NT2/D1 (cell line): ENCODE results near the gene EHBP1L1.

ENCODE experiments used
- DNase-seq: peaks from one replicate; pipeline ENCODE4 v3.0.0-alpha.2; 2011; ENCODE audit warnings: low read depth, low spot score
- H3K27me3 ChIP-seq: 2 replicates; pipeline ENCODE4 v1.6.0; 2011; ENCODE audit warnings: mild to moderate bottlenecking; ENCODE audit not compliant: insufficient read length, insufficient read depth
- H3K36me3 ChIP-seq: 2 replicates; pipeline ENCODE4 v1.6.1; 2011; ENCODE audit warnings: mild to moderate bottlenecking, low read length, mixed read lengths; ENCODE audit not compliant: insufficient read depth, insufficient read length
- H3K4me1 ChIP-seq: 2 replicates; pipeline ENCODE4 v1.5.1; 2011; ENCODE audit not compliant: insufficient read depth, insufficient read length
- H3K4me3 ChIP-seq: 2 replicates; pipeline ENCODE4 v1.5.1; 2011; ENCODE audit warnings: low read depth; ENCODE audit not compliant: insufficient read length
- H3K9ac ChIP-seq: 2 replicates; pipeline ENCODE4 v1.6.0; 2011; ENCODE audit warnings: low read depth; ENCODE audit not compliant: insufficient read length
- H3K9me3 ChIP-seq: 2 replicates; pipeline ENCODE4 v1.5.1; 2011; ENCODE audit warnings: mild to moderate bottlenecking, low read length; ENCODE audit not compliant: insufficient read depth
- SUZ12 ChIP-seq: IDR thresholded peaks from 2 replicates; pipeline ENCODE4 v1.6.1; 2011; ENCODE audit not compliant: insufficient read length, insufficient read depth; ENCODE audit errors: extremely low read depth
- YY1 ChIP-seq: IDR thresholded peaks from 2 replicates; pipeline ENCODE4 v1.6.1; 2011; ENCODE audit not compliant: insufficient read length, insufficient read depth
- ZNF274 ChIP-seq: IDR thresholded peaks from 2 replicates; pipeline ENCODE4 v1.6.1; 2011; ENCODE audit warnings: mild to moderate bottlenecking, low read depth, low read length

Gene EHBP1L1

GRCh38 chr11:65536412-65537295, 39.2 kb upstream of the EHBP1L1 start:
- Histone ChIP-seq H3K36me3 (peaks cover 72% of the 10 kb centered on the region), H3K9ac (no peak overlapping the region), H3K9me3 (no peaks in the 10 kb centered on the region), H3K4me1 (peaks cover 7% of the 10 kb centered on the region), H3K27me3 (no peaks in the 10 kb centered on the region), H3K4me3 (no peak overlapping the region)
- no peak for DNase-seq
- TF ChIP-seq SUZ12 = no peak
- no peak for TF ChIP-seq ZNF274
- no peak for TF ChIP-seq YY1

- no peaks in the 10 kb centered on the region for H3K27me3 ChIP-seq
- H3K9ac ChIP-seq = no peak overlapping the region
- DNase-seq = no peak
- TF ChIP-seq YY1 (no peak), SUZ12 (no peak), ZNF274 (no peak)
- no peak overlapping the region for H3K4me3 ChIP-seq
- H3K9me3 ChIP-seq = no peaks in the 10 kb centered on the region
- H3K4me1 ChIP-seq = peaks cover 7% of the 10 kb centered on the region
- H3K36me3 ChIP-seq = peaks cover 68% of the 10 kb centered on the region
These were observed 38.6 kb upstream of the EHBP1L1 start for GRCh38 chr11:65537296-65537597.

GRCh38 chr11:65537620-65538231, 38.1 kb upstream of the EHBP1L1 start:
- H3K4me3 ChIP-seq = no peak overlapping the region
- no peaks in the 10 kb centered on the region for H3K9me3 ChIP-seq
- DNase-seq = no peak
- H3K9ac ChIP-seq = no peak overlapping the region
- H3K36me3 ChIP-seq = peaks cover 63% of the 10 kb centered on the region
- peaks cover 7% of the 10 kb centered on the region for H3K4me1 ChIP-seq
- TF ChIP-seq SUZ12 = no peak
- TF ChIP-seq ZNF274 = no peak
- TF ChIP-seq YY1 = no peak
- H3K27me3 ChIP-seq = no peaks in the 10 kb centered on the region

DNA sequence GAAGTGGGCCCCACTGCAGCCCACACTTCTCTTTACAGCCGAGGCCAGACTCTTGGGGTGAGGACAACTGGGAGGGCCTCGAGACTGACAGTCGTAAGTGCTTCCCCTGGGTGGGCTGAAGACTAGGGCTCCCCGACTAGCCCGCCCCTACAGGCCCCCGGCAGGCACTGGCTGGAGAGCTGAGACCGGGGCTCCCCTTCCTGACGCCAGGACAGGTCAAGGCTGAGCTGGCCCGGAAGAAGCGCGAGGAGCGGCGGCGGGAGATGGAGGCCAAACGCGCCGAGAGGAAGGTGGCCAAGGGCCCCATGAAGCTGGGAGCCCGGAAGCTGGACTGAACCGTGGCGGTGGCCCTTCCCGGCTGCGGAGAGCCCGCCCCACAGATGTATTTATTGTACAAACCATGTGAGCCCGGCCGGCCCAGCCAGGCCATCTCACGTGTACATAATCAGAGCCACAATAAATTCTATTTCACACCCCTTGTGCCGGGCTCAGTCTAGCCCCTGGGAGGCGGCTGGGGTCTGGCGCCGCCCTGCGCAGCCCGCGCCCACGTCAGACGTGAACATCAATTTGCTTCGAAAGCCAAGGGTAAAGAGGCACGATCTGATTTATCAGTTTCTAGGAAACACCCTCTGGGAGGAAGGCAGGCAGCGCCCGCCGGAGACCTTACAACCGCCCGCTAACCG, 37.5 kb upstream of the EHBP1L1 start:
- H3K36me3 ChIP-seq = peaks cover 57% of the 10 kb centered on the region
- H3K4me3 ChIP-seq = no peak overlapping the region
- peaks cover 7% of the 10 kb centered on the region for H3K4me1 ChIP-seq
- TF ChIP-seq ZNF274 (no peak), SUZ12 (no peak)
- H3K9ac ChIP-seq = no peak overlapping the region
- DNase-seq = no peak
- no peaks in the 10 kb centered on the region for H3K9me3 ChIP-seq
- H3K27me3 ChIP-seq = no peaks in the 10 kb centered on the region

DNA sequence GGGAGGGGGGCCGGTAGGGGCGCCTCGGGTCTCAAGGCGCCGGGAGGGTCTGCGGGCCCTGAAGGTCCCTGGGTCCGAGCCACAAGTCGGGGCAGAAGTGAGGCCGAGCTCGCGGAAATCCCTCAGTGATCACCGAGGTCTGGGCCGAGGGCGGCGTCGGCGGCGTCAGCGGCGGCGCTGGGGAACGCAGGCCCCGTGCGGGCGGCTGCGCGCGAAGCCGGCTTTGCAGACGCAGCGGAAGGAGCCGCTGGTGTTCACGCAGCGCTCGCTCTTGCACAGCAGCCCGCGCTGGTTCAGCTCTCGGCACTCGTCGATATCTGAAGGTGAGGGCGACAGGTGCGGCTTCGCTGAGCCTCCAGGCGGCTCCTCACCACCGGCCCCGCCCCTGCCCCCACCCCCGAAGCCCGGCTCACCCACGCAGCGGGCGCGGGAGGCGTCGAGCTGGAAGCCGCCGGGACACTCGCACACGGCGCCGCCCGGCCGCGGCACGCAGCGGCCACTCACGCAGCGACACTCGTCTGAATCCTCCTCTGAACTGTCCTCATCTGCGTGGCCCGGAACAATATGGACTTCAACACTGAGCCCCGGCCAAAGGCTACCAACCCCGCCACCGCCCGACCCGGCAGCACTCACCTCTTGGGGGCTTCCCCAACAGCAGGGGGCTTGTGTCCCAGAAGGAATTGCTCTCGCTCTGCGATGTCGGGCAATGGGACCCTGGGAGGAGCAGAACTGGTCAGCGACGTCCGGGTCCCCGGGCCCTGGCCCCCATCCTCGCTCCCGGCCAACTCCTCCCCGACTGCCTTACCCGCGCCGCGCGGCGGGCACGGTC, 36.7 kb upstream of the EHBP1L1 start:
- no peaks in the 10 kb centered on the region for H3K27me3 ChIP-seq
- H3K36me3 ChIP-seq = peaks cover 52% of the 10 kb centered on the region

DNA sequence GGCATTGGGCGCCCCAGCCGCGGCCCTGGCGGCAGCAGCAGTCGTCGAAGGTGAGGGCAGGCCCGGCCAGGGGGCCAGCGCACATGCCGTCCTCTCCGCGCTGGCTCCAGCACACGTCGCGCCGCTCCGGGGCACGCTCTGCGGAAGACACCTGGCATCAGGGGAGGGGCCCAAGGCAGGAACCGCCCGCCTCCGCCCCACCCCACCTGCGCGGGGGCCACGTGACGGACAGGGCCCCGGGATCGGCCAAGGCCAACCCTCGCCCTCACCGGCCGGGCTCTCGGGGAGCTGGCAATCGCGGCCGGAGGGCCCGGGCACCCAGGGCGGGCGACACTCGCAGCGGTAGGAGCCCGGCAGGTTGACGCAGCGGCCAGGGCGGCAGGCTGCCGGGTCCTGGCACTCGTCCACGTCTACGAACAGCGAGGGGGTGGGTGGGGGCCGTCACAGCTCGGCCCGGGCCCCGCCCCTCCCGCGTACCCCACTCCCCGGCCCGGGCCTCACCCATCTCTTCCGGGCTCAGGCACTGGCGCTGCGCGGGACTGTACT, 36.0 kb upstream of the EHBP1L1 start:
- Histone ChIP-seq H3K9me3 (no peaks in the 10 kb centered on the region), H3K36me3 (peaks cover 45% of the 10 kb centered on the region), H3K4me3 (peak overlapping the region; percentile 36), H3K9ac (no peak overlapping the region), H3K4me1 (peaks cover 7% of the 10 kb centered on the region), H3K27me3 (peaks cover 5% of the 10 kb centered on the region)
- no peak for DNase-seq
- TF ChIP-seq YY1 (no peak), SUZ12 (no peak), ZNF274 (no peak)

More for the DNA sequence above, 36.7 kb upstream of the EHBP1L1 start:
- H3K4me3 ChIP-seq = no peak overlapping the region
- DNase-seq = no peak
- no peak overlapping the region for H3K9ac ChIP-seq
- peaks cover 7% of the 10 kb centered on the region for H3K4me1 ChIP-seq
- no peak for TF ChIP-seq SUZ12
- no peaks in the 10 kb centered on the region for H3K9me3 ChIP-seq
